Measurements from ENCODE around the gene PIP4K2B.

The PIP4K2B gene

GRCh38 chr17:38720941-38721340 is 78.4 kb downstream of the PIP4K2B start:
- no peaks in the 10 kb centered on the region for H3K27me3 ChIP-seq (ENCODE audit: insufficient read depth, low read length, poor library complexity, severe bottlenecking)
- H3K9me3 ChIP-seq (ENCODE audit: insufficient read depth, low read depth, low read length) = no peaks in the 10 kb centered on the region
- H3F3A ChIP-seq (ENCODE audit: low read depth) = no peaks in the 10 kb centered on the region
- TF ChIP-seq EZH2phosphoT487 (IDR thresholded peaks at IDR 0.05; ENCODE audit: borderline replicate concordance) = no peak
- no peak for TF ChIP-seq CTCF (conservative IDR thresholded peaks at IDR 0.05; ENCODE audit: low read length)
- no peaks in the 10 kb centered on the region for H3K4me1 ChIP-seq (ENCODE audit: insufficient read depth, low read length, poor library complexity, severe bottlenecking)
- no peak overlapping the region for H3K4me3 ChIP-seq (ENCODE audit: low read length, poor library complexity, severe bottlenecking)
- H2AFZ ChIP-seq (ENCODE audit: low read length) = no peak overlapping the region
- no peaks in the 10 kb centered on the region for H3K9me2 ChIP-seq (replicated peaks; ENCODE audit: low read depth, low read length)
- no peaks in the 10 kb centered on the region for H4K20me1 ChIP-seq (ENCODE audit: insufficient read depth, low read length, poor library complexity, severe bottlenecking)
- peaks cover 8% of the 10 kb centered on the region; the same call in 1 of the 2 replicates for H3K36me3 ChIP-seq (ENCODE audit: insufficient read depth, low read length)
- H3K9ac ChIP-seq (ENCODE audit: low read depth, low read length, poor library complexity, severe bottlenecking) = no peak overlapping the region
- no peak overlapping the region for H3K4me2 ChIP-seq (ENCODE audit: low read depth, low read length, poor library complexity, severe bottlenecking)
- H3K79me2 ChIP-seq (ENCODE audit: insufficient read depth, low read length) = no peaks in the 10 kb centered on the region

GRCh38 chr17:38719943-38720641 is 79.3 kb downstream of the PIP4K2B start:
- no peaks in the 10 kb centered on the region for H3K9me3 ChIP-seq (ENCODE audit: insufficient read depth, low read depth, low read length)

GRCh38 chr17:38719289-38719942 is 79.9 kb downstream of the PIP4K2B start:
- Histone ChIP-seq H3K4me3 (ENCODE audit: low read length, poor library complexity, severe bottlenecking) (no peak overlapping the region), H4K20me1 (ENCODE audit: insufficient read depth, low read length, poor library complexity, severe bottlenecking) (no peaks in the 10 kb centered on the region), H3K4me1 (ENCODE audit: insufficient read depth, low read length, poor library complexity, severe bottlenecking) (no peaks in the 10 kb centered on the region), H3K27me3 (ENCODE audit: insufficient read depth, low read length, poor library complexity, severe bottlenecking) (no peaks in the 10 kb centered on the region), H3K36me3 (ENCODE audit: insufficient read depth, low read length) (peaks cover 13% of the 10 kb centered on the region; the same call in 1 of the 2 replicates), H3F3A (ENCODE audit: low read depth) (no peaks in the 10 kb centered on the region), H2AFZ (ENCODE audit: low read length) (no peak overlapping the region), H3K9me3 (ENCODE audit: insufficient read depth, low read depth, low read length) (no peaks in the 10 kb centered on the region), H3K4me2 (ENCODE audit: low read depth, low read length, poor library complexity, severe bottlenecking) (no peak overlapping the region), H3K9me2 (replicated peaks; ENCODE audit: low read depth, low read length) (no peaks in the 10 kb centered on the region), H3K79me2 (ENCODE audit: insufficient read depth, low read length) (no peaks in the 10 kb centered on the region), H3K9ac (ENCODE audit: low read depth, low read length, poor library complexity, severe bottlenecking) (no peak overlapping the region)
- TF ChIP-seq CTCF (conservative IDR thresholded peaks at IDR 0.05; ENCODE audit: low read length) (no peak), EZH2phosphoT487 (IDR thresholded peaks at IDR 0.05; ENCODE audit: borderline replicate concordance) (no peak)

More at GRCh38 chr17:38719943-38720641, 79.3 kb downstream of the PIP4K2B start:
- Histone ChIP-seq H3K27me3 (ENCODE audit: insufficient read depth, low read length, poor library complexity, severe bottlenecking) (no peaks in the 10 kb centered on the region), H3K36me3 (ENCODE audit: insufficient read depth, low read length) (peaks cover 13% of the 10 kb centered on the region; the same call in 1 of the 2 replicates), H3K4me1 (ENCODE audit: insufficient read depth, low read length, poor library complexity, severe bottlenecking) (no peaks in the 10 kb centered on the region), H2AFZ (ENCODE audit: low read length) (no peak overlapping the region), H4K20me1 (ENCODE audit: insufficient read depth, low read length, poor library complexity, severe bottlenecking) (no peaks in the 10 kb centered on the region), H3K9me2 (replicated peaks; ENCODE audit: low read depth, low read length) (no peaks in the 10 kb centered on the region), H3K79me2 (ENCODE audit: insufficient read depth, low read length) (no peaks in the 10 kb centered on the region), H3K4me3 (ENCODE audit: low read length, poor library complexity, severe bottlenecking) (no peak overlapping the region), H3K9ac (ENCODE audit: low read depth, low read length, poor library complexity, severe bottlenecking) (no peak overlapping the region), H3F3A (ENCODE audit: low read depth) (no peaks in the 10 kb centered on the region), H3K4me2 (ENCODE audit: low read depth, low read length, poor library complexity, severe bottlenecking) (no peak overlapping the region)
- TF ChIP-seq EZH2phosphoT487 (IDR thresholded peaks at IDR 0.05; ENCODE audit: borderline replicate concordance) (no peak), CTCF (conservative IDR thresholded peaks at IDR 0.05; ENCODE audit: low read length) (no peak)
